K562 (cell line): ENCODE results near the gene LMAN2. TPM values are rescaled to one million over a fixed set of nuclear protein-coding genes. Genes with fewer than 3 reads are reported as not detected.

Experiments used
- ATAC-seq: fragments of 200-7000 bp; cut with Tn5 transposase; 3 replicates; pipeline ENCODE4 v1.9.1; 2020; ENCODE audit warnings: moderate library complexity
- BruUV-seq: library from RNA; stranded (reverse); fragments of 400-500 nt; replicated peaks from 2 replicates; lab custom pipeline; 2021; lab: Mats Ljungman, UMichigan
- CTCF ChIA-PET: fragments of 300-600 bp; formaldehyde crosslinking; extraction: SDS; loops from one replicate; lab custom pipeline; 2021; ENCODE audit warnings: low intra/inter-chr PET ratio; lab: Yijun Ruan, JAX
- POLR2A ChIA-PET: fragments of 300-600, 350-650 bp; sonication (Branson Sonifier 250); formaldehyde crosslinking; extraction: SDS; loops from one replicate; lab custom pipeline; 2021; ENCODE audit warnings: antibody characterized with exemption, inconsistent platforms; lab: Yijun Ruan, JAX
- DNase-seq, 4 experiments: peaks; one replicate each; pipeline versions ENCODE4 v3.0.0 to v3.0.0-alpha.2; 2011 to 2018; ENCODE audit warnings: low spot score in 3 of 4, mixed read lengths in 3 of 4; ENCODE audit errors: extremely low read depth in 1 of 4
- FAIRE-seq: peaks from 2 replicates; lab custom pipeline; 2011; peaks lifted over from hg19 to GRCh38; lab: Jason Lieb, UNC
- H2AFZ ChIP-seq: 2 replicates; pipeline ENCODE4 v1.6.0; 2011; ENCODE audit warnings: low read depth, low read length, control low read depth, inconsistent platforms
- H3K27ac ChIP-seq: fragments of 200-600 bp; 3 replicates; pipeline ENCODE4 v1.8.0; 2011; ENCODE audit warnings: low read depth, mild to moderate bottlenecking, control low read depth, inconsistent platforms, low read length, moderate library complexity, mixed read lengths; ENCODE audit errors: extremely low read depth
- H3K27me3 ChIP-seq, 2 experiments: fragments of 300-600 bp in 1 of 2; 2 replicates in 1 of 2; 3 replicates in 1 of 2; pipeline versions ENCODE4 v1.6.0 to v1.8.0; 2011; ENCODE audit warnings: inconsistent platforms in 2 of 2, low read length in 2 of 2, mild to moderate bottlenecking in 1 of 2, mixed read lengths in 1 of 2, moderate library complexity in 1 of 2; ENCODE audit not compliant: control insufficient read depth in 2 of 2, insufficient read depth in 2 of 2
- H3K36me3 ChIP-seq: fragments of 300-600 bp; 3 replicates; pipeline ENCODE4 v1.8.0; 2011; ENCODE audit warnings: mild to moderate bottlenecking, low read length, inconsistent platforms; ENCODE audit not compliant: control insufficient read depth, insufficient read depth
- H3K4me1 ChIP-seq, 2 experiments: fragments of 200-600 bp in 1 of 2; replicated peaks in 1 of 2; 2 replicates in 1 of 2; 3 replicates in 1 of 2; pipeline versions ENCODE4 v1.5.1 to v1.8.0; 2011; ENCODE audit warnings: inconsistent platforms in 2 of 2, low read length in 2 of 2, mild to moderate bottlenecking in 1 of 2, mixed read lengths in 1 of 2, moderate library complexity in 1 of 2; ENCODE audit not compliant: control insufficient read depth in 2 of 2, insufficient read depth in 2 of 2
- H3K4me2 ChIP-seq: 2 replicates; pipeline ENCODE4 v1.6.1; 2011; ENCODE audit warnings: low read length, control low read depth, inconsistent platforms, mixed read lengths; ENCODE audit not compliant: insufficient read depth
- H3K4me3 ChIP-seq: fragments of 200-600 bp; sonication (generic), shearing (Covaris generic); 2 replicates; pipeline ENCODE4 v1.5.1; 2016; ENCODE audit warnings: control low read depth, inconsistent platforms
- H3K79me2 ChIP-seq: fragments of 200-600 bp; 3 replicates; pipeline ENCODE4 v1.8.0; 2011; ENCODE audit warnings: low read length, inconsistent platforms; ENCODE audit not compliant: control insufficient read depth, insufficient read depth
- H3K9ac ChIP-seq, 2 experiments: 2 replicates each; pipeline versions ENCODE4 v1.6.0 to v1.6.1; 2011; ENCODE audit warnings: low read depth in 2 of 2, low read length in 2 of 2, control low read depth in 1 of 2, inconsistent platforms in 1 of 2, mild to moderate bottlenecking in 1 of 2, mixed read lengths in 1 of 2; ENCODE audit not compliant: insufficient read depth in 1 of 2
- H3K9me1 ChIP-seq: one replicate; pipeline ENCODE4 v1.6.0; 2011; ENCODE audit warnings: inconsistent platforms, mild to moderate bottlenecking, low read length, moderate library complexity; ENCODE audit not compliant: control insufficient read depth, insufficient read depth
- H3K9me3 ChIP-seq: replicated peaks from 2 replicates; pipeline ENCODE4 v1.5.1; 2011; ENCODE audit warnings: low read depth, low read length, inconsistent platforms; ENCODE audit not compliant: control insufficient read depth, insufficient read depth
- H4K20me1 ChIP-seq: replicated peaks from 2 replicates; pipeline ENCODE4 v1.6.1; 2011; ENCODE audit warnings: low read length, inconsistent platforms, mixed read lengths; ENCODE audit not compliant: control insufficient read depth, insufficient read depth
- CREM ChIP-seq: IDR thresholded peaks from 2 replicates; pipeline ENCODE4 v1.6.1; 2014; ENCODE audit warnings: antibody characterized with exemption, low read depth
- HDAC6 ChIP-seq: IDR thresholded peaks from 2 replicates; pipeline ENCODE4 v1.6.1; 2012; ENCODE audit warnings: low read depth, mild to moderate bottlenecking, control low read depth, inconsistent platforms, low read length, moderate library complexity
- KLF16 ChIP-seq: IDR thresholded peaks from 2 replicates; pipeline ENCODE4 v1.6.1; 2016; ENCODE audit warnings: antibody characterized with exemption
- SMARCE1 ChIP-seq: fragments of 450-650 bp; IDR thresholded peaks from 2 replicates; pipeline ENCODE4 v1.7.1; 2016; ENCODE audit warnings: mild to moderate bottlenecking
- SPI1 ChIP-seq: IDR thresholded peaks from 2 replicates; pipeline ENCODE4 v1.6.1; 2011; ENCODE audit warnings: low read depth, low read length, control low read depth, borderline replicate concordance
- ZNF431 ChIP-seq: sonication (generic); formaldehyde crosslinking; IDR thresholded peaks from 2 replicates; pipeline ENCODE4 v1.8.0; 2022; ENCODE audit warnings: mild to moderate bottlenecking, missing genetic modification reagents
- WGBS: fragments of 100-300 bp; shearing (Covaris generic); methylation state at CpG from one replicate; pipeline ENCODE4 v1.1.6; 2016; ENCODE audit warnings: low coverage, mixed read lengths; ENCODE audit not compliant: insufficient coverage; ENCODE audit errors: missing lambda C conversion rate; 5-methylcytosine and 5-hydroxymethylcytosine counted together
- in situ Hi-C: fragments of 300-500 bp; cut with MboI; formaldehyde crosslinking; loops from 4 replicates; pipeline ENCODE4 v1.15.0; 2018; ENCODE audit warnings: inconsistent platforms, mixed read lengths
- intact Hi-C: fragments of 100-400 bp; cut with micrococcal nuclease; formaldehyde crosslinking; loops from 2 replicates; pipeline ENCODE4 v1.14.2; 2022
- polyA plus RNA-seq, 8 experiments: library from polyadenylated mRNA; depleted of rRNA in 4 of 8; stranded (reverse) in 5 of 8; unstranded in 3 of 8; fragments of >200 nt; fragmentation: Nextera tagmentation in 2 of 8; fragmentation: Illumina TruSeq in 1 of 8; extraction: Ambion mirVana in 2 of 8; extraction: Trizol in 1 of 8; gene quantifications; 2 replicates each; pipeline versions ENCODE4 v1.2.1 to v1.2.3, GENCODE V29; 2011 to 2014; ENCODE audit warnings: inconsistent platforms in 1 of 8, missing spikeins in 1 of 8
- total RNA-seq, 7 experiments: library from RNA; depleted of rRNA in 6 of 7; stranded (reverse); fragments of >200 nt in 6 of 7; fragmentation: Illumina TruSeq in 2 of 7; extraction: Trizol in 2 of 7; gene quantifications; 2 replicates each; pipeline versions ENCODE4 v1.2.1 to v1.2.3, GENCODE V29; 2011 to 2021; ENCODE audit warnings: low replicate concordance in 1 of 7
- TF ChIP-seq, protein P1 (sequence below): fragments of 250-450 bp; sonication (Bioruptor Pico); IDR thresholded peaks from 2 replicates; pipeline ENCODE4 v1.9.0; 2021; ENCODE audit warnings: mild to moderate bottlenecking, inconsistent platforms

Gene LMAN2
- total and polyA plus RNA-seq, 9 of the 15 experiments (the other 6 are each of a cell fraction or from before 2014, with no cell fraction given): 2.7 to 254 (median 136) TPM

DNA sequence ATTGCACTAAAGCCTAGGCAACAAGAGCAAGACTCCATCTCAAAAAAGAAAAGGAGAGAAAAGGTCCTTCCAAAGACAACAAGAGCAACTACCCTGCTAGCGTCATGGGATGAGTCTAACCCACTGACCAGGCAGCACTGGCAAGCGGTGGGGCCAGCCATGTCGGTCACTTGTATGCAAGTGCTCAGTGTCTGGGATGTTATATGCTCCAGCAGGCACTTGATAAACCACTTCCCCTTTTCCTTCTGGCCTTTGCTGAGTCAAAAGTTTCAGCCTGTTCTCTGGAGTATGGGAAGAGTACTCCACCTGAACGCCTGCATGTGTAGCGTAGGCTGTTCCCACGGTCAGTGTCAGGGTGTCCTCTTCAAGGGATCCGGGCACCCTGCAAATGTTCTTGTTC, 30.6 kb downstream of the LMAN2 start (continued):
- peak; percentile 30; the same call in 1 of the 2 replicates for TF ChIP-seq SMARCE1
- peak; percentile 100 for TF ChIP-seq SPI1

DNA sequence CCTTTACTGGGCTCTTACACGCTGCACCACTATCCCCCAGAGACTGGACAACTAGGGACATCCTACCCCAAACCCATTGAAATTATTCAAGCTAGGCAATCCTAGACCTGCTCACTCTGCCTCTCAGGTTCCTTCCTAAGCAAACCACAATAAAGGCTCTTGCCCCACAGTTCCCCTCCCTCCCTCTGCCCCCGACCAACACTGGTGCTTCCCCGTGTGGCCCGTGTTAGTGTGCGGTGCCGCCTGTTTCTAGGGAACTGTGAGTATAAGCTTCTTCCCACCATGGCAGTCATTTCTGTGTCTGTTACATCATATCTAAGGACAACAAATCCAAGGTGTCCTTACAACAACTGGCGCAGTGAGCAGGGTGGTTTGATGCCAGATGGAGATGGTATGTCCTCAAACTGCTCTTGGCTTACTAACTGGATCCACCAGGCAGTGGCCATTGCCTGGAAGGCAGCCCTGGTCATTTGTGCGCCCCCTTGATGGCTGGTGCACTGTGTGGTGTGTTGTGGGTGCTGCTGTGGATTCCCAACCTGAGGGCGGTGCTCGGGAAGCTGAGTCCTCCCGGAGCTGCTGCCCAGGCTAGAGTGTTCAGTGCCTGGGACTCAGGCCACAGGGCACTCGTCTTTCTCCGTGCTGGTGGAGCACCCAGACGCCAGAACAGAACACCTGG, 31.4 kb downstream of the LMAN2 start:
- ChIA-PET CTCF (no interaction called here), POLR2A (no interaction called here)
- in situ Hi-C loops (no loop called here), intact Hi-C loops (loop anchor here (5.0 kb wide), 1 partner anchor 177 kb away; the partner anchor contains the start of gene PDLIM7)
- DNase-seq (no peak), ATAC-seq (no peak), FAIRE-seq (no peak)
- Histone ChIP-seq H3K9me1 (no peaks in the 10 kb centered on the region), H3K4me1 (peaks cover 2 to 15% of the 10 kb centered on the region in 2 experiments; a peak in 3 of 5 replicates), H3K4me3 (no peak overlapping the region), H3K9ac (no peak overlapping the region), H3K27ac (no peak overlapping the region), H2AFZ (no peak overlapping the region), H3K27me3 (no peaks in the 10 kb centered on the region), H3K4me2 (no peak overlapping the region), H3K9me3 (no peaks in the 10 kb centered on the region), H3K79me2 (no peaks in the 10 kb centered on the region), H3K36me3 (peaks cover 10% of the 10 kb centered on the region; the same call in 2 of the 3 replicates), H4K20me1 (no peaks in the 10 kb centered on the region)
- TF ChIP-seq, protein P1, sequence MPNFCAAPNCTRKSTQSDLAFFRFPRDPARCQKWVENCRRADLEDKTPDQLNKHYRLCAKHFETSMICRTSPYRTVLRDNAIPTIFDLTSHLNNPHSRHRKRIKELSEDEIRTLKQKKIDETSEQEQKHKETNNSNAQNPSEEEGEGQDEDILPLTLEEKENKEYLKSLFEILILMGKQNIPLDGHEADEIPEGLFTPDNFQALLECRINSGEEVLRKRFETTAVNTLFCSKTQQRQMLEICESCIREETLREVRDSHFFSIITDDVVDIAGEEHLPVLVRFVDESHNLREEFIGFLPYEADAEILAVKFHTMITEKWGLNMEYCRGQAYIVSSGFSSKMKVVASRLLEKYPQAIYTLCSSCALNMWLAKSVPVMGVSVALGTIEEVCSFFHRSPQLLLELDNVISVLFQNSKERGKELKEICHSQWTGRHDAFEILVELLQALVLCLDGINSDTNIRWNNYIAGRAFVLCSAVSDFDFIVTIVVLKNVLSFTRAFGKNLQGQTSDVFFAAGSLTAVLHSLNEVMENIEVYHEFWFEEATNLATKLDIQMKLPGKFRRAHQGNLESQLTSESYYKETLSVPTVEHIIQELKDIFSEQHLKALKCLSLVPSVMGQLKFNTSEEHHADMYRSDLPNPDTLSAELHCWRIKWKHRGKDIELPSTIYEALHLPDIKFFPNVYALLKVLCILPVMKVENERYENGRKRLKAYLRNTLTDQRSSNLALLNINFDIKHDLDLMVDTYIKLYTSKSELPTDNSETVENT (CRISPR knock-in tag): no peak
- no peak for TF ChIP-seq CREM
- TF ChIP-seq ZNF431 (CRISPR knock-in tag): no peak
- TF ChIP-seq KLF16: no peak
- TF ChIP-seq HDAC6: no peak
- BruUV-seq: no TSS peak
- 94% methylated on average over 12 of the region's 14 CpGs for WGBS
